Epithelial cell of alveolus of lung (primary cell): Measurements from ENCODE around the gene ELF1. TPM values are rescaled to one million over a fixed set of nuclear protein-coding genes. Genes with fewer than 3 reads are reported as not detected.

Source experiments
- total RNA-seq: library from RNA; depleted of rRNA; stranded (reverse); fragments of >200 nt; gene quantifications from 2 replicates; pipeline ENCODE4 v1.2.1, GENCODE V29; 2015

ELF1 gene
- 29.5 and 43.6 TPM in 2 replicates for total RNA-seq

GRCh38 chr13:41019011-41019487 is at the start of gene ELF1:
TSS of gene ELF1 (minus strand) at chr13:41019316. CDS start at chr13:40982054, 37,262 bp downstream.

GRCh38 chr13:41061075-41061913 is 42.2 kb upstream of the ELF1 start, which contains the start of gene WBP4:
TSS of gene WBP4 (plus strand) at chr13:41061509. CDS start at chr13:41061674, 165 bp downstream.

Other genes with a start within 250 kb of the ELF1 start
- gene MRPS31, start 248.1 kb downstream of the ELF1 start, total RNA-seq = 18.7 and 27.8 TPM in 2 replicates
- gene SLC25A15, start 229.7 kb downstream of the ELF1 start, total RNA-seq = 7.7 and 23.8 TPM in 2 replicates
- gene WBP4, start 42.2 kb upstream of the ELF1 start, total RNA-seq = 5.2 and 7.5 TPM in 2 replicates
- gene KBTBD6, start 113.5 kb upstream of the ELF1 start, total RNA-seq = 8.3 and 13.7 TPM in 2 replicates
- 2.5 and 6.8 TPM in 2 replicates for gene KBTBD7, start 175.3 kb upstream of the ELF1 start, total RNA-seq
- 5.3 and 12.7 TPM in 2 replicates for gene MTRF1, start 244.3 kb upstream of the ELF1 start, total RNA-seq